ENCODE measurements around the gene PHKG1.

GRCh38 chr7:56030340-56030739, 62.4 kb downstream of the PHKG1 start:
- TF ChIP-seq CTCF (IDR thresholded peaks at IDR 0.05): no peak
- no peak for TF ChIP-seq POLR2A (IDR thresholded peaks at IDR 0.05)

Data from esophagus squamous epithelium (tissue), 4 donors.